ENCODE measurements around the gene TAS2R20. TPM values are rescaled to one million over a fixed set of nuclear protein-coding genes. Genes with fewer than 3 reads are reported as not detected.

Gene TAS2R20
- total and polyA plus RNA-seq, 2 of the 8 experiments (the other 6 are each of a cell fraction or from before 2014, with no cell fraction given): 0.57 to 0.71 TPM

DNA sequence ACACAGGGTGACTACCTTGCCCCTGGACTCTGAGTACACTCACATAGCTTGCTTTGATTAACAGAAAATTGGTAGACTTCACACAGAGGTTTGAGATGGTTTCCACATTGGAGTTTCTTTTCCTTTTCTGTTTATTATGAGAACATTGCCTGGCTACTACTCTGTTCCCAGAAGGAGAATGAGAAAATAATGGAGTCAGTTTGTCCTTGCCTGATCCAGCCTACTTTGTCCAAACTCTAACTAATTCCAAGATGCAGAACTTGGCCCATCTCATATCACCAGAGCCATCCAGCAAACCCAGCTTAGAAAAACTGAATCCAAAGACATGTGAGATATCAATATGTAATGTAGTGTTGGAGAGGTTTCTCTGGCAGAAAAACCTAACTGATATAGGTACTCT is 31.8 kb downstream of the TAS2R20 start:
- Histone ChIP-seq H3K4me3 (ENCODE audit: extremely low read depth in 1 of 4, insufficient read depth in 2 of 4, low read depth in 3 of 4, low read length in 4 of 4) (no peak overlapping the region), H4K5ac (ENCODE audit: insufficient read length, low read depth, low read length) (no peak overlapping the region), H2AFZ (ENCODE audit: low read length) (no peak overlapping the region), H3K36me3 (ENCODE audit: control insufficient read depth in 2 of 4, insufficient read depth in 4 of 4, low read length in 3 of 4) (no peaks in the 10 kb centered on the region), H4K8ac (ENCODE audit: extremely low read depth, insufficient read depth, low read length) (no peak overlapping the region), H4K91ac (replicated peaks; ENCODE audit: insufficient read length, low read length) (no peak overlapping the region), H3K27ac (ENCODE audit: low read depth, low read length) (no peak overlapping the region), H3K9me3 (ENCODE audit: insufficient read depth in 2 of 2, low read depth in 1 of 2, low read length in 1 of 2) (peaks cover 0 to 2% of the 10 kb centered on the region in 2 experiments; a peak in 1 of 4 replicates), H3K14ac (ENCODE audit: insufficient read length) (no peak overlapping the region), H4K20me1 (replicated peaks in 1 of 2; ENCODE audit: control insufficient read depth in 1 of 2, insufficient read depth in 2 of 2, low read length in 2 of 2) (no peaks in the 10 kb centered on the region), H3K4ac (replicated peaks; ENCODE audit: insufficient read length, low read depth, low read length) (no peak overlapping the region), H3K4me2 (ENCODE audit: insufficient read depth in 1 of 2, low read depth in 2 of 2, low read length in 2 of 2) (no peak overlapping the region), H2BK15ac (ENCODE audit: low read length) (no peak overlapping the region), H3K79me1 (ENCODE audit: low read depth, low read length) (no peaks in the 10 kb centered on the region; the same call in 1 of the 2 replicates), H3K23me2 (ENCODE audit: low read depth, low read length) (no peaks in the 10 kb centered on the region), H3K4me1 (replicated peaks in 1 of 4; ENCODE audit: control insufficient read depth in 3 of 4, insufficient read depth in 4 of 4, low read length in 3 of 4) (no peaks in the 10 kb centered on the region), H3K23ac (ENCODE audit: insufficient read length) (no peak overlapping the region), H2BK20ac (ENCODE audit: low read length) (no peak overlapping the region), H2BK12ac (ENCODE audit: low read depth, low read length) (no peak overlapping the region), H3K27me3 (replicated peaks in 1 of 4; ENCODE audit: control insufficient read depth in 3 of 4, extremely low read depth in 1 of 4, insufficient read depth in 3 of 4, low read length in 3 of 4) (no peaks in the 10 kb centered on the region), H3K56ac (replicated peaks; ENCODE audit: insufficient read length, low read depth, low read length) (no peak overlapping the region), H2BK5ac (ENCODE audit: low read depth, low read length) (no peak overlapping the region), H2AK5ac (ENCODE audit: low read depth, low read length) (no peak overlapping the region), H2BK120ac (replicated peaks; ENCODE audit: low read depth, low read length) (no peak overlapping the region), H3K18ac (ENCODE audit: extremely low read depth, low read length) (no peak overlapping the region), H3K9ac (replicated peaks in 1 of 4; ENCODE audit: extremely low read depth in 1 of 4, low read depth in 3 of 4, low read length in 3 of 4) (no peak overlapping the region), H3K79me2 (ENCODE audit: control insufficient read depth in 1 of 2, insufficient read depth in 2 of 2, low read length in 2 of 2) (no peaks in the 10 kb centered on the region)
- DNase-seq (ENCODE audit: low read depth in 1 of 2, low spot score in 2 of 2) (no peak), FAIRE-seq (no peak)
- no peak for TF ChIP-seq CHD2 (IDR thresholded peaks at IDR 0.05; ENCODE audit: low read length)
- no peak for TF ChIP-seq CBX5 (IDR thresholded peaks at IDR 0.05; ENCODE audit: low read depth, low read length)
- TF ChIP-seq BRCA1 (IDR thresholded peaks at IDR 0.05; ENCODE audit: low read depth, low read length): no peak
- no peak for TF ChIP-seq BACH1 (IDR thresholded peaks at IDR 0.05; ENCODE audit: low read length)
- TF ChIP-seq, protein P1, sequence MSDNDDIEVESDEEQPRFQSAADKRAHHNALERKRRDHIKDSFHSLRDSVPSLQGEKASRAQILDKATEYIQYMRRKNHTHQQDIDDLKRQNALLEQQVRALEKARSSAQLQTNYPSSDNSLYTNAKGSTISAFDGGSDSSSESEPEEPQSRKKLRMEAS (IDR thresholded peaks at IDR 0.05): no peak
- no peak for TF ChIP-seq EZH2 (IDR thresholded peaks at IDR 0.05; ENCODE audit: low read depth, low read length, severe bottlenecking)
- TF ChIP-seq SRF (IDR thresholded peaks at IDR 0.05; ENCODE audit: low read depth, low read length): no peak
- TF ChIP-seq SIX5 (IDR thresholded peaks at IDR 0.05; ENCODE audit: low read depth, low read length): no peak
- no peak for TF ChIP-seq FOSL1 (IDR thresholded peaks at IDR 0.05; ENCODE audit: insufficient read depth, low read depth, low read length)
- no peak for TF ChIP-seq SIN3A (conservative IDR thresholded peaks at IDR 0.05 in 1 of 2, IDR thresholded peaks at IDR 0.05 in 1 of 2; ENCODE audit: low read depth in 1 of 2, low read length in 2 of 2)
- POLR2A ChIA-PET (ENCODE audit: partially characterized antibody): no interaction called here
- CTCF ChIA-PET (ENCODE audit: partially characterized antibody): interaction anchor here (0.6 kb wide), 1 partner anchor 655 kb away, joined by 3 read pairs; no protein-coding TSS in a partner anchor

Measured in H1 (cell line).